Measurements from ENCODE around the gene STX11.
A peak's percentile ranks its signal among the peaks of the same experiment; 100 is the strongest.

DNA sequence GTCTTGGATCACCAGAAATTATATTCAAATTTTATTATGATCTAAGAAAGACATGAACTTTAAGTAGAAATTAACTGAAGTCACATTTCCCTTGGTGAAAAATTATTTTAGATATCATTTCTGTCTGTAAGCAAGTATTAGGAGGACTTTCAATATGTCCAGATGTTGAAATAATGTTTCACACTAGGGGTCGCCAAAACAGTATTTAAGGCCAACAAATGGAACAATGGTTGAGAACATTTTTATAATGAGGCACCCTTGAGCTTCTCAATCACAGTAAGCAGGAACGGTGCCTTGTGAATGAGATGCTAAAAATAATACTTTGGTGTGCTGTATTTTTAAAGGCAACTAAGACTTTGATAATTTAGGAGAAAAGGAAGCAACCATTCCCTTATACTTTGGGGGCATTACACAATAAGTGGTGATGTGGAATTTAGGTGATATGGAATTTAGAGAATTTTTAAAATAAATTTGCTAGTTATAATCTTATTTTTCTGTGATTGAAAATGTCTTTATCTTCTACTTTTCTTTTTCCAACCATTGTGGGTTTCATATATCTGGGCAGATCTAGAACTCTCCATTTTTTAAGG lies 45.3 kb upstream of the STX11 start:
- TF ChIP-seq EP300 (IDR thresholded peaks at IDR 0.05; ENCODE audit: low read depth): no peak
- TF ChIP-seq POLR2A (IDR thresholded peaks at IDR 0.05): no peak
- TF ChIP-seq, protein P1, sequence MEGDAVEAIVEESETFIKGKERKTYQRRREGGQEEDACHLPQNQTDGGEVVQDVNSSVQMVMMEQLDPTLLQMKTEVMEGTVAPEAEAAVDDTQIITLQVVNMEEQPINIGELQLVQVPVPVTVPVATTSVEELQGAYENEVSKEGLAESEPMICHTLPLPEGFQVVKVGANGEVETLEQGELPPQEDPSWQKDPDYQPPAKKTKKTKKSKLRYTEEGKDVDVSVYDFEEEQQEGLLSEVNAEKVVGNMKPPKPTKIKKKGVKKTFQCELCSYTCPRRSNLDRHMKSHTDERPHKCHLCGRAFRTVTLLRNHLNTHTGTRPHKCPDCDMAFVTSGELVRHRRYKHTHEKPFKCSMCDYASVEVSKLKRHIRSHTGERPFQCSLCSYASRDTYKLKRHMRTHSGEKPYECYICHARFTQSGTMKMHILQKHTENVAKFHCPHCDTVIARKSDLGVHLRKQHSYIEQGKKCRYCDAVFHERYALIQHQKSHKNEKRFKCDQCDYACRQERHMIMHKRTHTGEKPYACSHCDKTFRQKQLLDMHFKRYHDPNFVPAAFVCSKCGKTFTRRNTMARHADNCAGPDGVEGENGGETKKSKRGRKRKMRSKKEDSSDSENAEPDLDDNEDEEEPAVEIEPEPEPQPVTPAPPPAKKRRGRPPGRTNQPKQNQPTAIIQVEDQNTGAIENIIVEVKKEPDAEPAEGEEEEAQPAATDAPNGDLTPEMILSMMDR (IDR thresholded peaks at IDR 0.05): peak; percentile 56 to 72 (median 63)
- no peak for TF ChIP-seq POLR2AphosphoS5 (IDR thresholded peaks at IDR 0.05)
